SK-N-SH treated with all-trans-retinoic acid at 6 μM for 48 hours (cell line): ENCODE results near the gene ADAMTS15.

Experiments used
- ATAC-seq: fragments of 200-7000 bp; cut with Tn5 transposase; 3 replicates; pipeline ENCODE4 v1.9.1; 2020; ENCODE audit warnings: mild to moderate bottlenecking, moderate library complexity
- ARNTL ChIP-seq: fragments of 450-650 bp; formaldehyde crosslinking; IDR thresholded peaks from 2 replicates; pipeline ENCODE4 v1.5.0; 2020; ENCODE audit warnings: low read depth, mild to moderate bottlenecking, moderate library complexity, borderline replicate concordance
- BACH2 ChIP-seq: fragments of 250-450 bp; sonication (Bioruptor Pico); IDR thresholded peaks from 2 replicates; pipeline ENCODE4 v1.9.0; 2021; ENCODE audit warnings: mild to moderate bottlenecking, borderline replicate concordance
- CREB5 ChIP-seq: fragments of 250-450 bp; sonication (Bioruptor Pico); IDR thresholded peaks from 2 replicates; pipeline ENCODE4 v1.5.1; 2020; ENCODE audit warnings: low read depth, mild to moderate bottlenecking, moderate library complexity
- CSDC2 ChIP-seq: fragments of 250-450 bp; sonication (Bioruptor Pico); IDR thresholded peaks from 2 replicates; pipeline ENCODE4 v1.5.0; 2020; ENCODE audit warnings: mild to moderate bottlenecking, moderate library complexity
- CSRNP3 ChIP-seq: fragments of 250-450 bp; sonication (Bioruptor Pico); IDR thresholded peaks from 2 replicates; pipeline ENCODE4 v1.5.1; 2021; ENCODE audit warnings: mild to moderate bottlenecking, moderate library complexity
- ESRRG ChIP-seq: fragments of 250-450 bp; sonication (Bioruptor Pico); IDR thresholded peaks from 2 replicates; pipeline ENCODE4 v1.6.1; 2021; ENCODE audit warnings: mild to moderate bottlenecking
- ISL1 ChIP-seq: fragments of 250-450 bp; sonication (Bioruptor Pico); IDR thresholded peaks from 2 replicates; pipeline ENCODE4 v2.1.2; 2022; ENCODE audit warnings: mild to moderate bottlenecking, moderate library complexity
- OSR1 ChIP-seq: fragments of 250-450 bp; sonication (Bioruptor Pico); IDR thresholded peaks from 2 replicates; pipeline ENCODE4 v1.8.0; 2022; ENCODE audit warnings: moderate library complexity, mild to moderate bottlenecking, inconsistent platforms
- PATZ1 ChIP-seq: fragments of 250-450 bp; sonication (Bioruptor Pico); IDR thresholded peaks from 2 replicates; pipeline ENCODE4 v1.8.0; 2020; ENCODE audit warnings: mild to moderate bottlenecking, moderate library complexity, borderline replicate concordance
- POU6F1 ChIP-seq: fragments of 250-450 bp; sonication (Bioruptor Pico); IDR thresholded peaks from 2 replicates; pipeline ENCODE4 v1.8.0; 2021; ENCODE audit warnings: low read depth, mild to moderate bottlenecking, moderate library complexity, borderline replicate concordance
- PPARA ChIP-seq: fragments of 250-450 bp; sonication (Bioruptor Pico); IDR thresholded peaks from 2 replicates; pipeline ENCODE4 v1.5.0; 2020; ENCODE audit warnings: mild to moderate bottlenecking, borderline replicate concordance
- SNAI2 ChIP-seq: fragments of 250-450 bp; sonication (Bioruptor Pico); IDR thresholded peaks from 2 replicates; pipeline ENCODE4 v1.5.0; 2020; ENCODE audit warnings: mild to moderate bottlenecking, moderate library complexity
- TCF4 ChIP-seq: fragments of 250-450 bp; sonication (Bioruptor Pico); IDR thresholded peaks from 2 replicates; pipeline ENCODE4 v1.8.0; 2021; ENCODE audit warnings: mild to moderate bottlenecking, moderate library complexity, borderline replicate concordance
- TOX ChIP-seq: fragments of 250-450 bp; sonication (Bioruptor Pico); IDR thresholded peaks from 2 replicates; pipeline ENCODE4 v1.8.0; 2021; ENCODE audit warnings: mild to moderate bottlenecking, moderate library complexity, borderline replicate concordance
- TSHZ2 ChIP-seq: fragments of 250-450 bp; sonication (Bioruptor Pico); IDR thresholded peaks from 2 replicates; pipeline ENCODE4 v1.5.0; 2020; ENCODE audit warnings: mild to moderate bottlenecking, moderate library complexity
- ZC3H10 ChIP-seq: fragments of 250-450 bp; sonication (Bioruptor Pico); IDR thresholded peaks from 2 replicates; pipeline ENCODE4 v1.5.1; 2021; ENCODE audit warnings: mild to moderate bottlenecking, moderate library complexity
- ZFP3 ChIP-seq: fragments of 250-450 bp; sonication (Bioruptor Pico); IDR thresholded peaks from 2 replicates; pipeline ENCODE4 v1.5.0; 2020; ENCODE audit warnings: mild to moderate bottlenecking, moderate library complexity
- ZFP30 ChIP-seq: fragments of 450-650 bp; formaldehyde crosslinking; IDR thresholded peaks from 2 replicates; pipeline ENCODE4 v1.5.0; 2022; ENCODE audit warnings: mild to moderate bottlenecking, moderate library complexity
- ZNF565 ChIP-seq: fragments of 450-650 bp; formaldehyde crosslinking; conservative IDR thresholded peaks from 2 replicates; pipeline ENCODE4 v1.5.0; 2020; ENCODE audit warnings: low read depth, mild to moderate bottlenecking, moderate library complexity
- ZNF8 ChIP-seq: fragments of 450-650 bp; formaldehyde crosslinking; IDR thresholded peaks from 2 replicates; pipeline ENCODE4 v1.5.0; 2020; ENCODE audit warnings: mild to moderate bottlenecking, moderate library complexity

ADAMTS15 gene

GRCh38 chr11:130524132-130524790 is 75.8 kb downstream of the ADAMTS15 start:
- no peak for ATAC-seq
- TF ChIP-seq ZNF8 (CRISPR knock-in tag) (no peak), TOX (CRISPR knock-in tag) (no peak), BACH2 (CRISPR knock-in tag) (no peak), ISL1 (CRISPR knock-in tag) (no peak), ARNTL (CRISPR knock-in tag) (no peak), TSHZ2 (CRISPR knock-in tag) (no peak), OSR1 (CRISPR knock-in tag) (no peak), CSRNP3 (CRISPR knock-in tag) (no peak), ZFP30 (CRISPR knock-in tag) (no peak), CSDC2 (CRISPR knock-in tag) (no peak), CREB5 (no peak), ZC3H10 (CRISPR knock-in tag) (no peak), ZFP3 (CRISPR knock-in tag) (no peak), SNAI2 (CRISPR knock-in tag) (no peak), ESRRG (CRISPR knock-in tag) (no peak), POU6F1 (CRISPR knock-in tag) (no peak), PATZ1 (CRISPR knock-in tag) (no peak), TCF4 (CRISPR knock-in tag) (no peak)

GRCh38 chr11:130525307-130525706 is 76.9 kb downstream of the ADAMTS15 start:
- ATAC-seq, result no peak
- TF ChIP-seq ZFP30 (CRISPR knock-in tag) (no peak), ZC3H10 (CRISPR knock-in tag) (no peak), PPARA (CRISPR knock-in tag) (no peak), ZNF565 (CRISPR knock-in tag) (no peak), SNAI2 (CRISPR knock-in tag) (no peak), TSHZ2 (CRISPR knock-in tag) (no peak), BACH2 (CRISPR knock-in tag) (no peak), TCF4 (CRISPR knock-in tag) (no peak), ESRRG (CRISPR knock-in tag) (no peak), ZFP3 (CRISPR knock-in tag) (no peak)
